ENCODE data around the gene MUC3A.
"Not testable (repeated sequence)": the region's sequence is repeated elsewhere in the genome, so short reads cannot be mapped to it uniquely, and the experiment has no call there.

- TF ChIP-seq CTCF, POLR2A, POLR2AphosphoS5, EP300 (IDR thresholded peaks at IDR 0.05): not testable (repeated sequence)
These were observed 50.0 kb downstream of the MUC3A start for GRCh38 chr7:100999334-100999733.

Data from upper lobe of left lung (tissue), 4 donors.